ENCODE measurements around the gene VSTM2B.

VSTM2B gene

GRCh38 chr19:29610574-29611271 is 84.9 kb downstream of the VSTM2B start:
- TF ChIP-seq REST (IDR thresholded peaks at IDR 0.05; ENCODE audit: insufficient read depth in 1 of 2, low read depth in 2 of 2, low read length in 2 of 2) (no peak), TAF1 (IDR thresholded peaks at IDR 0.05; ENCODE audit: borderline replicate concordance, insufficient read depth, low read length) (no peak), FOXP2 (optimal IDR thresholded peaks at IDR 0.05; ENCODE audit: borderline replicate concordance, extremely low read depth, extremely low read length, insufficient read depth) (no peak), SIN3A (IDR thresholded peaks at IDR 0.05; ENCODE audit: borderline replicate concordance, insufficient read depth, low read length) (no peak), POLR2AphosphoS5 (IDR thresholded peaks at IDR 0.05; ENCODE audit: low read depth, low read length) (no peak)

GRCh38 chr19:29612121-29612520 is 86.3 kb downstream of the VSTM2B start:
- TF ChIP-seq TAF1 (IDR thresholded peaks at IDR 0.05; ENCODE audit: borderline replicate concordance, insufficient read depth, low read length) (no peak), SIN3A (IDR thresholded peaks at IDR 0.05; ENCODE audit: borderline replicate concordance, insufficient read depth, low read length) (no peak), FOXP2 (optimal IDR thresholded peaks at IDR 0.05; ENCODE audit: borderline replicate concordance, extremely low read depth, extremely low read length, insufficient read depth) (no peak), REST (IDR thresholded peaks at IDR 0.05; ENCODE audit: insufficient read depth in 1 of 2, low read depth in 2 of 2, low read length in 2 of 2) (no peak), POLR2AphosphoS5 (IDR thresholded peaks at IDR 0.05; ENCODE audit: low read depth, low read length) (no peak)

DNA sequence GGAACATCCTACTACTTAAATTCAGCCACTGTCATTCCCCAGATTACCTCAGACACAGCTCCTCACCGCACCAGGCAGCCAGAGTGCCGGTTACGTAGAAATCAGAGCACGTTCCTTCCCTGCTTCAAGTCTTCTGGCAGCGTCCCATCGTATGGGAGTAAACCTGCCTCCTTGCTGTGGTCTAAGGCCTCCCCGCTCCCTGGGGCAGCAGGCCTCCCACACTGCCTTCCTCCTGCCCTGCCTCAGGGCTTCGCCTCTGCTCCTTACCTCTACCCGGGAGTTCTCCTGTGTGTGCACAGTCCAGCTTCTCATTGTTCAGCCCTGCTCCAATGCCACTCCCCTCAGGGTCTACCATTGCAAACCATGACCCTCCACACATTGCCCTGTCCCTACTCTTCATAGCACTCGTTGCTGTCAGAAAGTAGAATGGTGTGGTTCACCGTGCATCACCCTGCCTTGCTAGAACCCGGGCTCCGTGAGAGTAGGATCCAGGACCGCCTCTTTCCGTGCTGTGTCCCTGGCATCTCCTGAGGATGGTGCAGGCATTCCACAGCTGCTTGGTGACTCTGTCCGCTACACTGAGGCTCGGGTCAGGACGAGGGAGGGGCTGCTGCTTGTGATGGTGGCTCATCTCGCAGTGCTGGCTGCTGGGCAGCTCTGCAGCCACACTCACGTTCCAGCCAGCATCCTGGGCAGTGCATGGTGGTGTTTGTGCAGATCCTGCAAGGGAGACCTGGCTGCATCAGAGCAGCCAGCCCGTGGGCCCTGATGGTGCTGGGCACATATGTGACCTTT is 87.2 kb downstream of the VSTM2B start:
- no peak for TF ChIP-seq TAF1 (IDR thresholded peaks at IDR 0.05; ENCODE audit: borderline replicate concordance, insufficient read depth, low read length)
- TF ChIP-seq FOXP2 (optimal IDR thresholded peaks at IDR 0.05; ENCODE audit: borderline replicate concordance, extremely low read depth, extremely low read length, insufficient read depth), result no peak
- no peak for TF ChIP-seq POLR2AphosphoS5 (IDR thresholded peaks at IDR 0.05; ENCODE audit: low read depth, low read length)
- no peak for TF ChIP-seq REST (IDR thresholded peaks at IDR 0.05; ENCODE audit: insufficient read depth in 1 of 2, low read depth in 2 of 2, low read length in 2 of 2)
- TF ChIP-seq SIN3A (IDR thresholded peaks at IDR 0.05; ENCODE audit: borderline replicate concordance, insufficient read depth, low read length), result no peak

GRCh38 chr19:29614046-29614445 is 88.3 kb downstream of the VSTM2B start:
- no peak for TF ChIP-seq TAF1 (IDR thresholded peaks at IDR 0.05; ENCODE audit: borderline replicate concordance, insufficient read depth, low read length)
- no peak for TF ChIP-seq POLR2AphosphoS5 (IDR thresholded peaks at IDR 0.05; ENCODE audit: low read depth, low read length)
- no peak for TF ChIP-seq FOXP2 (optimal IDR thresholded peaks at IDR 0.05; ENCODE audit: borderline replicate concordance, extremely low read depth, extremely low read length, insufficient read depth)
- no peak for TF ChIP-seq SIN3A (IDR thresholded peaks at IDR 0.05; ENCODE audit: borderline replicate concordance, insufficient read depth, low read length)
- no peak for TF ChIP-seq REST (IDR thresholded peaks at IDR 0.05; ENCODE audit: insufficient read depth in 1 of 2, low read depth in 2 of 2, low read length in 2 of 2)
